GM12875 (cell line): Measurements from ENCODE around the gene ZNF608.

ENCODE experiments used
- H3K4me3 ChIP-seq: one replicate; pipeline ENCODE4 v1.5.1; 2011; ENCODE audit warnings: low read depth, low read length, control low read depth
- TF ChIP-seq, protein P1 (sequence below): IDR thresholded peaks from 2 replicates; pipeline ENCODE4 v1.5.1; 2011; ENCODE audit warnings: low read depth, mild to moderate bottlenecking, control low read depth, inconsistent platforms, low read length, moderate library complexity, borderline replicate concordance; ENCODE audit not compliant: insufficient read depth

ZNF608 gene

DNA sequence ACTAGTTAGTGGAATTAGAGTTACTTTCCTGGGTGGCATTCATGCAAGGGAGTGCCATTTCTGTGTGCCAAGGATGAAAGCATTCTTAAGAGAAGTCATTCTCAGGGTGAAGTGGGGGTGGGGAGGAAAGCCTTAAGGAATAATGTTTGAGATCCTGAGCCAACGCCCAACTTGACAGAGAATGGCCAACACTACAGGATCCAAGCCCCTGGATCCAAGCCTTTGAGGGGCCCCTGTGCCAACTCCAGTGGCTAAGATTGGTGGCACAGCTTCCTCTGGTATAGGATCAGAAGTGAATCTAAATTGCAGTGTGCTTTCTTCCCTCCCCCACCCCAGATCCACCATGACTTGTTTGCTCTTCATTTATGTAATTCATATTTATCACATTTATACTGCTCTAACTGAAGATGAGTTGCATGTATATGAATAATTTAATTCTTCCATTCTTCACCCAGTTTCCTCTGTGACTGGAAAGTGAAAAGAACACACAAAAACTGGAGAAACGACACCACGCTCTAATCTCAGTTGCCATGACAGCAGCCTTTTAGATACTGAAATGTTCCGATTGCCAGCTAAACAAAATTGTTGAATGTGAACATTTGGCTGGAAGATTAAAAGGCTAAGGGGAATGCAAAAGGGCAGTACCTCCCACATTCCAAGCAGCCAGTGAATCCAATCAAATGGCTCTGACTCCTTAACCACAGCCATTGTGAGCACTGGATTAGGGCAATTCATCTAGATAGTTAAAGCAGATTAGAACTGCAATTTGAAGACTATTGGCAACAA is 4.5 kb downstream of the ZNF608 start:
- no peak overlapping the region for H3K4me3 ChIP-seq
- TF ChIP-seq, protein P1, sequence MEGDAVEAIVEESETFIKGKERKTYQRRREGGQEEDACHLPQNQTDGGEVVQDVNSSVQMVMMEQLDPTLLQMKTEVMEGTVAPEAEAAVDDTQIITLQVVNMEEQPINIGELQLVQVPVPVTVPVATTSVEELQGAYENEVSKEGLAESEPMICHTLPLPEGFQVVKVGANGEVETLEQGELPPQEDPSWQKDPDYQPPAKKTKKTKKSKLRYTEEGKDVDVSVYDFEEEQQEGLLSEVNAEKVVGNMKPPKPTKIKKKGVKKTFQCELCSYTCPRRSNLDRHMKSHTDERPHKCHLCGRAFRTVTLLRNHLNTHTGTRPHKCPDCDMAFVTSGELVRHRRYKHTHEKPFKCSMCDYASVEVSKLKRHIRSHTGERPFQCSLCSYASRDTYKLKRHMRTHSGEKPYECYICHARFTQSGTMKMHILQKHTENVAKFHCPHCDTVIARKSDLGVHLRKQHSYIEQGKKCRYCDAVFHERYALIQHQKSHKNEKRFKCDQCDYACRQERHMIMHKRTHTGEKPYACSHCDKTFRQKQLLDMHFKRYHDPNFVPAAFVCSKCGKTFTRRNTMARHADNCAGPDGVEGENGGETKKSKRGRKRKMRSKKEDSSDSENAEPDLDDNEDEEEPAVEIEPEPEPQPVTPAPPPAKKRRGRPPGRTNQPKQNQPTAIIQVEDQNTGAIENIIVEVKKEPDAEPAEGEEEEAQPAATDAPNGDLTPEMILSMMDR = no peak

DNA sequence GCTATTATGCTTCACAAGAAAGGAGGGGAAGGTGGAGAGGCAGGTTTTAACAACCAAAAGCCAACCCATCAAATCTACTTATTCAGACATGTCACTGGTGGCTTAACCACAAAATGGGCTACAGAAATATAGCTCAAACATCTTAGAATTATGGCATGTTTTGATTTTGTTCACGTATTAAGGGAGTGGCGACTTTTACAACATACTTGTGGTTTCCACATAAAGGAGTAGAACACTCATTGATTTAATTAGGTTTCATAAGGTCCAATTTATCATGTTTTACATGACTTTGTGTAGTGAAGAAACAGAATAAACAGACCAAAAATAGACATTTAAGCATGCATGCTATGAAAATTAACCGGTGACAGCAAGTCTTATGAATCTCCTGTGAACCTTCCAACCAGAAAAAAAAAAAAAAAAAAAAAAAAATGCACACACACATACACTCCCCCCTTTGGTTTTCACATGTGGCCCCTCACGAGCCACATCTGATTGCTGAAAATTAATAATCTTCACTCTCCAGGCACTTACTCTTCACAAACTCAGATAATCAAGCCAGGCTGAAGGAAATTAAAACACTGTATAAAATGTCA is 5.4 kb downstream of the ZNF608 start:
- no peak overlapping the region for H3K4me3 ChIP-seq
- TF ChIP-seq, protein P1 = no peak

DNA sequence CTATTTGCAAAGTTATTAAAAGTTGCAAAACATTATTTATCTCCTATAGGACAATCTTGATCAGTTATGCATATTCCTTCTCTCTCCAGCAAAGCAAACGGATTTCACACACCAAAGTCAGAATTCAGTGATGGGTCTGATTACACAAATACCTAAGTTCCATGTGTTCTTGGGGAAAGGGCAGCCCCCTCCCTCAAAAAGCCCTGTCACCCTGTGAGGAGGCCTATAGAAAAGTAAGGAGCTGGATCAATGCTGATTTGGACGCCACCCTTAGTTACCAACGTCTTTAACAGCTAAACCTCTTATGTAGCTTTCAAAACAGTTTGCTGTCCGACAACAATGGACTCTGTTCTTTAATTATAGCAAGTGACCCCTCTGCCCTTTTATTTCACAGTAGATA is 6.4 kb downstream of the ZNF608 start:
- H3K4me3 ChIP-seq = no peak overlapping the region
- TF ChIP-seq, protein P1 = no peak

DNA sequence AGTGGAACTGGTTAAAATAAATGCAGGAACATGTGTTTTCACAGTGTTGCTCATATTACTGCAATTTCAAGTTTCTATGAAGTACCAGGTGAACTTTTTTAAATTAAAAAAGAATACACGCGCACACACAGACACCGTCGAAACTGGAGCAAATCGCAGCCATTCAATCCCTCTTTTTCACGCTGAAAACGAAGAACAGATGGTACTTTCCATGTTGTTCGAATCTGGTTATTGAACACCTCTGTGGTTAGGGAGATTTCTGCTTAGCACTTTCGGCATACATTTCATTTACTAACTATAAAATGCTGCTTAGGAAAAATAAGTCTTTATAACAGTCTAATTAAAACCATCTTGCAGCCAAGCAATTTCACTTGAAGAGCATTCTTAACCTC is 6.8 kb downstream of the ZNF608 start:
- TF ChIP-seq, protein P1 = no peak
- H3K4me3 ChIP-seq = no peak overlapping the region

DNA sequence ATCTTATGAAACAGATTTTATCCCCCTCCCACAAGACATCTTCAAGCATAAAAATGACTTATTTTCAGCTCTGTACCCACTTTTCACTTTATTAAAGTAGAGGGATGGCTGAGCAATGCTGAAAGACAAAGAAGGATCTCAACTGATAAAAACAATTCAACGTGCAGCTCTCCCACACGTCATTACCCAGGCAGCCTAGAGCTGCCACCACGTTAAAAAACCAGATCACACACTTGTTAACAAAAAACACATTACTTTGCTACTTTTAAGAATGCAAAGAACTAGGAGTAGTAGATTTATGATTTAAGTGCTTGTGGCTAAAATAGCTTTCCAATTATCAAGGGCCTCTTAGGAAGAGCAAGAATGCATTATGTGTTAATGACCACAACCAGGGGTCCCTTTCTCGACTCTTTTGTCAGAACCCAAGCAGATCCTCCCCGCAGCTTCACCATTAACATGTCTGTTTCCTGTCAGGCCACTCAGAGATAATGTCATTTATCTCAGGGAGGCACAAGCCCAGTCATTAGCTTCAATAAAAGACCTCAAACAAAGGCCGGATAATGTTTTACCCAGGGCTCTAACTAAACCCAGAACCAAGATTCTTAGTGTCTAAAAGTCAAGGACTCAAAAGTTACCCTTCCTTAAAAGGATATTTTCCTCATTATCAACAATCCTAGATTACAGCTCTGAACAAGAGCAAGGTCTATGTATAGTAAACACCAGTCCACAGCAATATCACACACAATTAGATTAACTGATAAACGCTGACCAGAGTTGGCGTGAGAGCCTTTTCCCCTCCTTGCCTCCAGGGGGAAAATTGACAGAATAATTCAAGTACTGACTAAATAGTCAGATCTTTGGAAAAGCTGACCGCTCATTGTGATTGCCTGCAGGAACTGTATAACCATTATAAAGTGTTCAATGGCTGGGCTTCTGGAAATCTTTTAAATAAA is 7.5 kb downstream of the ZNF608 start:
- TF ChIP-seq, protein P1 = no peak
- no peak overlapping the region for H3K4me3 ChIP-seq

DNA sequence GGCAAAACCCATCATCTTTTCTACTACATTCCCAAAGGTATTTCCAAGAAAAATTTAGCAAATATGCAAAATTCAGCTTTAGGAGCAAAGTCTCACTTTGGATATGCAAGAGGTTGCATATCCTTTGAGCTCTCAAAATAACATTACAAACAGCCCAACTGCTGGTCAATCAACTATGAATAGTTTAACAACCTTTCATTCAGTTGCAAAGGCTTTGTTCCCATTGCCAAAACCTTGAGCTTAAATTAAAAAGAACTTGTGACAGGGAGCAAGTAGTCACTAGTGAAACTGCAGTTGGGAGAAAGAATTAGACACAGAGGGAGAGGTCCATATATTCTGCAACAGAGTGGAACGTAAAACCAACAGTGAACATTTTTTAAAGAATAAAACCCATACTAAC is 8.8 kb downstream of the ZNF608 start:
- TF ChIP-seq, protein P1 = no peak
- H3K4me3 ChIP-seq = no peak overlapping the region
